Measurements from ENCODE around the gene MRPS27.
"Not testable (repeated sequence)": the region's sequence is repeated elsewhere in the genome, so short reads cannot be mapped to it uniquely, and the experiment has no call there.

Gene MRPS27

GRCh38 chr5:72197393-72197792, 122.6 kb downstream of the MRPS27 start:
- FAIRE-seq: no peak

DNA sequence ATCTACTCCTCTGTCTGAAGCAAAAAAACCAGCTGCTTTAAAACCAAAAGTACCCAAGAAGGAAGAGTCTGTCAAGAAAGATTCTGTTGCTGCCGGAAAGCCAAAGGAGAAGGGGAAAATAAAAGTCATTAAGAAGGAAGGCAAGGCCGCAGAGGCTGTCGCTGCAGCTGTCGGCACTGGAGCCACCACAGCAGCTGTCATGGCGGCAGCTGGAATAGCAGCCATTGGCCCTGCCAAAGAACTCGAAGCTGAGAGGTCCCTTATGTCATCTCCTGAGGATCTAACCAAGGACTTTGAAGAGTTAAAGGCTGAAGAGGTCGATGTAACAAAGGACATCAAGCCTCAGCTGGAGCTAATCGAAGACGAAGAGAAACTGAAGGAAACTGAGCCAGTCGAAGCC, 124.5 kb downstream of the MRPS27 start:
- FAIRE-seq: no peak

DNA sequence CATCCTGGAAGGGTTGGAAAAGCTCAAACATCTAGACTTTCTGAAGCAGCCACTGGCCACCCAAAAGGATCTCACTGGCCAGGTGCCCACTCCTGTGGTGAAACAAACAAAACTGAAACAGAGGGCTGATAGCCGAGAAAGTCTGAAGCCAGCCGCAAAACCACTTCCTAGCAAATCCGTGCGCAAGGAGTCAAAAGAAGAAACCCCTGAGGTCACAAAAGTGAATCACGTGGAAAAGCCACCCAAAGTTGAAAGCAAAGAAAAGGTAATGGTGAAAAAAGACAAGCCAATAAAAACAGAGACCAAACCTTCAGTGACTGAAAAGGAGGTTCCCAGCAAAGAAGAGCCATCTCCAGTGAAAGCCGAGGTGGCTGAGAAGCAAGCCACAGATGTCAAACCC, 125.2 kb downstream of the MRPS27 start:
- FAIRE-seq: no peak

GRCh38 chr5:72191404-72191803, 128.6 kb downstream of the MRPS27 start:
- no peak for FAIRE-seq

DNA sequence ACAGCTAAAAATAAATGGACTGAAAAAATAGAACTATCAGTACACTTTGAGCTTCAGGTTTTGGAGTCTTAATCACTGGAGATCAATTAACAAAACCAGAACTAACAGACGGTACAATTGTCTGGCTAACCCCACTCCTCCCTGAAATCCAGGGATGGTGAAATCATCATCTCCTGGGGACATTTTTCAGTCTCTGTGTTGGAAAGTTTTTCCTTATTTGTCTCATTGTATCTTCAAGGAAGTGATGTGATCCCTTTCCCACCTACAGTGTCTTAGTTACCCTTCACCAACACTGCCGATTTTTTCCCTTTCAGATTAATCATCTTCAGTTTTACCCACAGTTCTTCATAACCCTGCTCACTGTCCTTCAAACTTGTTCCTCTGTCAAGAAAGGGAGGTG, 130.9 kb downstream of the MRPS27 start:
- FAIRE-seq: no peak

GRCh38 chr5:72188166-72188565, 131.9 kb downstream of the MRPS27 start:
- no peak for FAIRE-seq

DNA sequence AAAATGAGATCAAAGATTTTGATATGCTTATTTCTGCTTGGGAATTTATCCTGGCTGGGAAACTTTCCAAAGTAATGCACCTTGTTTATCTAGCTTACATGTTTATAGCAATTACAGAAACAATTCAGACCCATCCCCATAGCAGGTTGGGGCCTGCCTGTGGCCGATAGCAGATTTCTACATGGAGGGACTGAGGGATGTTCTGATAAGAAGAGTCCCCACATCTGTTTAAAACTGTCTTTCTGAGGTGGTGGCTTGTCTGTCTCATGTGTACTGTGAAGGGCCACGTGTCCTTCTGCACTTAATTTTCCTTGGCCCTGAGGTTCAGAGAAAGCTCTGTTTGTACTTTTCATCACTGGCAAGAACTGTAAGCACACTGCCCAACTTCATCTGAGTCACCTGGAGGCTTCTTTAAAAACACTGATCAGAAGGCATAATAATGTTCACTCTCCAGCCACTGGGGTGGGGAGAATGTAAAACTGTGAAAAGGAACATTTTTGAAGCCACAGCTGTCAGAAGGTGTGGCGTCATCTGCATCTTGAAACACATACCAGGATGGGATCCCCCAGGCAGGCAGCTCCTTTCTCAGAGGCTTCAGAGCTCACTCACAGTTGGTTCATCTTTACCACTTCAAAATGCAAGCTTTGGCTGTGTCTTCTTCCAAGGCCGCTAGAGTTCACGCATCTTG, 132.5 kb downstream of the MRPS27 start:
- no peak for FAIRE-seq

DNA sequence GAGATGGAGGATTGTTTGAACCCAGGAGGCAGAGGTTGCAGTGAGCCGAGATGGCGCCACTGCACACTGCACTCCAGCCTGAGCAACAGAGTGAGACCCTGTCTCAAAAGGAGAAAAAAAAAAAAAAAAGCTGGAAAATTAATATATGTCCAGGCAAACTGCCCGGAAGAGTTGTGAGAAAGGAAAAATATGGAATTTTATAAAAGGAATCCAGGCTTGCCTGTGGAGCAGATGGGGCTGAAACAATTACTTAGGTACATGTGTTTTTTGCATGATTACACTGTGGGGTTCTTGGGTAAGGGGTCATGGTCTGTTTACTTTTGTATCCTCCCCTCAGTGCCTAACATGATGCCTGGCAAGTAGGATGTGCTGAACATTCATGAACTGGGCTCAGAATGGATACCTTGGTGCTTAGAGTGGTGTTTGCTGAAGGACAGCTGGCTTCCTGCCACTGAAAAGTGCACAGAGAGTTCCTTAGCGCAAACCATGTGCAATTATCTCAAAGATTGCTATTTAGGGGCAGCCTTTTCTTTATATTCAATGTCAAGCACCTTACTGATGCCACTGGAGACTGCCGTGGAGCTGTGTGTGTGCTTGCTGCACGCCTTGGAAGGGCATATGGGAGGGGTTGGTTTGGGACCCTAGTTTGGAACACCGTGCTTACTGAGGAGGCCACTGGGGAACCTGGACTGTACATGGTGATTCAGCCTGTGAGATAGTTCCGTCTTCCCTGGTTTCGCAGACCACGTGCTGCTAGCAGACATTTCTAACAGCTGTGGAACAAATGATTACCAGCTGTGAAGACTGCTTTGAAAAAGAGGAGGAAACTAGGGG, 134.3 kb downstream of the MRPS27 start:
- no peak for FAIRE-seq

GRCh38 chr5:72184408-72184807, 135.6 kb downstream of the MRPS27 start:
- no peak for FAIRE-seq

- no peak for FAIRE-seq
These were observed 136.9 kb downstream of the MRPS27 start for GRCh38 chr5:72183101-72183520.

DNA sequence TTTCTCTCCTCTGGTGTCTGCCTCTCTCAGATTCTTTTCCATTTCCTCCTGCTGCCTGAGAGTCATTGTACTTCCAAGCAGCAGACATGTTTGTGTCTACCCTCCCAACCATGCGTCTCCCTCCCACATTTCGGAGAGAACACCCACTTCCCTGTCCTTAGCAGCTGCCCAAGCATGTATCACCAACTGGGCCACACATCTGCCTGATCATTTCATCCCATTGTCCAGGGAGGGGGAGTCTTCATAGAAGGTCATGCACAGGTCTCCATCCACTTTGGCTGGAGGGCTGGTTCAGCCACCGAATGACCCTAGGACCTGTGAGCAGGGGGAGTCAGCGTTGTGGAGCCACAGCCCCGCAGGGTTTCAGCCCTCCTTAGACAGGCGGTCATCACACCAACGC, 137.4 kb downstream of the MRPS27 start:
- no peak for FAIRE-seq

DNA sequence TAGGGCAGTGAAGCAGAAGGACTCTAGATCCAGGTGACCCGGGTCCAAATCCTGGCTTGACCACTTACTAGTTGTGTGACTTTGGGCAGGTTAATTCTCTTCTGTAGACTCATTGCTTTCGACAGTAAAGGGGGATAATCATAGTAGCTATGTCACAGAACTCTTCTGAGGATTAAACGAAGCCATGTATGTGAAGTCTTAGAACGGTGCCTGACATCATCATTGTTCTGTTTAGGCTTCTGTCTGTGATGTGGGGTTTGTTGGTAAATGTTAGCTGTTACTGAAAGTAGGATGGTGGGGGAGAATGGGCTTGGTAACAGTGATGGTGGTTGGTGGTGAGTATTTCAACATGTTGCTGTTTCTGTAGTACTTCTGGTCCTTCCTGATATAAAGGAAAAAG, 139.1 kb downstream of the MRPS27 start:
- FAIRE-seq: no peak

- no peak for FAIRE-seq
These were observed 140.1 kb downstream of the MRPS27 start for GRCh38 chr5:72179816-72180440.

- FAIRE-seq: no peak
These were observed 140.8 kb downstream of the MRPS27 start for GRCh38 chr5:72179028-72179815.

DNA sequence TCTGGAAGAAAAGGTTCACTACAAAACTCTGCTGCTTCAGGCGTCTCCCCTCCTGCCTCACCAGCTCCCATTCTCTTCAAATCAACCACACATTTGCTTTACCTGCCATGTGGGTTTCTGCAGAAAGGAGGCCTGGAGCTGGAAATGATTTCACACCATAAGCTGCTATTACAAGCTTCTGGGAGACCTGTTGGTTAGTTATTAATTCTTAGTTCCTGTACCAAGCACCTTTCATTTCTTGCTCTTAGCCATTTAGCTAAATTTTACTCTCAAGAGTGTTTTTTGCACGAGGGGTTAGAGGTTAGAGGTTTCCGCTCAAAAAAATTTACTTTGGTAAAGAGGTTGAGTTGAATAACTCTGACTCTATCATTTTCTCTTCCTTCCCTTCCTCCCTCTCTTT, 142.5 kb downstream of the MRPS27 start:
- FAIRE-seq: no peak

DNA sequence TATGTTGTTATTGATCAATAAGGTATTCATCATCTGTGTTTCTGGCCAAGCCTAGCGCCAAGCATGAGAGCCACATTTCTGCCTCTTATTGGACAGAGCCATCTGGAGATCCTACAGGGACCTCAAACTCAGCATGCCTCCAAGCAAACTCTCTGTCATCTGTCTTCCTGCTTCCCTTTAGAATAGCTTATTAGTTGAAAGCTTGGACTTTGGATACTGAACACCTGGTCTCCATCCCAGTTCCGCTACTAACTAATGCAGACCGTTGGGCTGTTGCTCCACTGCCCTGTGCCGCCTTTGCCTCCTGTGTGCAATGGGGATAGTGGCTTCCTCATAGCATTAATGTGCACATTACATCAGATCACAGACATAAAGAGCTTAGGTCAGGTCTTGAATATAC, 147.3 kb downstream of the MRPS27 start:
- FAIRE-seq: no peak

- no peak for FAIRE-seq
These were observed 148.4 kb downstream of the MRPS27 start for GRCh38 chr5:72171667-72172066.

DNA sequence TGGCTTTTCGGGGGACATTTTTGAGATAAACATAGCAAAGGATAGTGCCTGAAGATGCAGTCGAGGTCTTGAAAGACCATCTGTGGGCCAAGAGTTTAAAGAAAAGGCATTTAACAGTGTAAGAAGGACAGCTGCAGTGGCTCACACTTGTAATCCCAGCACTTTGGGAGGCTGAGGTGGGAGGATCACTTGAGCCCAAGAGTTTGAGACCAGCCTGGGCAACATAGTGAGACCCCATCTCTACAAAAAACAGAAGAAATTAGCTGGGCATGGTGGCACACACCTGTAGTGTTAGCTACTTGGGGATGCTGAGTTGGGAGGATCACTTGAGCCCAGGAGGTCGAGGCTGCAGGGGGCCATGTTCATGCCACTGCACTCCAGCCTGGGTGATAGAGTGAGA, 148.9 kb downstream of the MRPS27 start:
- FAIRE-seq: not testable (repeated sequence)

- FAIRE-seq: no peak
These were observed 149.9 kb downstream of the MRPS27 start for GRCh38 chr5:72170101-72170500.
